ENCODE data around the gene EXO1. TPM values are rescaled to one million over a fixed set of nuclear protein-coding genes. Genes with fewer than 3 reads are reported as not detected.

The EXO1 gene
- total and polyA plus RNA-seq, 2 donors (not counting 1 experiment from before 2014, with no cell fraction given) = 0.73 to 1.2 TPM

DNA sequence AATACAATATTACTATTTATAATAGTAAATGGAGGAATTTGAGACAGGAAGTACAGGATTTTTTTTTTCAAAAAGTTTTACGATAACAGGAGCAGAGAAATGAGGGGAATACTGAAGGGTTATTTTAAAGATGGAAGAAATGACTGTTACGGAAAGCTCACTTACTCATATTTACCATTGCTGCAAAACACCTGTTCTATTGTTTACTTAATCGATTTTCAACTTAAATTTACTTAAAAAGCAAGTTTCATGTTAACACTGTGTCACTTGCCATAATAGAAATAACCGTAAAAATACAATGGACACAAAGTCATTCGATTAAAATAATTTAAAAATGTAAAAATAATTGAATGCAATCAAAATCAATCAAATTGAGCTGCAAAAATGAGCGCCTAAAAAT is 3.4 kb upstream of the EXO1 start:
- Mint-ChIP-seq H3K4me3 (no peak overlapping the region), H3K27me3 (no peaks in the 10 kb centered on the region), H3K27ac (no peak overlapping the region), H3K9me3 (ENCODE audit: insufficient read depth) (no peaks in the 10 kb centered on the region), H3K4me1 (peaks cover 23% of the 10 kb centered on the region)
- peaks cover 12 to 19% of the 10 kb centered on the region in 2 donors for H3K4me1 ChIP-seq (ENCODE audit: control insufficient read depth in 2 of 2, insufficient read depth in 2 of 2, low read length in 2 of 2)
- POLR2A ChIA-PET = no interaction called here
- TF ChIP-seq, protein P1, sequence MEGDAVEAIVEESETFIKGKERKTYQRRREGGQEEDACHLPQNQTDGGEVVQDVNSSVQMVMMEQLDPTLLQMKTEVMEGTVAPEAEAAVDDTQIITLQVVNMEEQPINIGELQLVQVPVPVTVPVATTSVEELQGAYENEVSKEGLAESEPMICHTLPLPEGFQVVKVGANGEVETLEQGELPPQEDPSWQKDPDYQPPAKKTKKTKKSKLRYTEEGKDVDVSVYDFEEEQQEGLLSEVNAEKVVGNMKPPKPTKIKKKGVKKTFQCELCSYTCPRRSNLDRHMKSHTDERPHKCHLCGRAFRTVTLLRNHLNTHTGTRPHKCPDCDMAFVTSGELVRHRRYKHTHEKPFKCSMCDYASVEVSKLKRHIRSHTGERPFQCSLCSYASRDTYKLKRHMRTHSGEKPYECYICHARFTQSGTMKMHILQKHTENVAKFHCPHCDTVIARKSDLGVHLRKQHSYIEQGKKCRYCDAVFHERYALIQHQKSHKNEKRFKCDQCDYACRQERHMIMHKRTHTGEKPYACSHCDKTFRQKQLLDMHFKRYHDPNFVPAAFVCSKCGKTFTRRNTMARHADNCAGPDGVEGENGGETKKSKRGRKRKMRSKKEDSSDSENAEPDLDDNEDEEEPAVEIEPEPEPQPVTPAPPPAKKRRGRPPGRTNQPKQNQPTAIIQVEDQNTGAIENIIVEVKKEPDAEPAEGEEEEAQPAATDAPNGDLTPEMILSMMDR (IDR thresholded peaks at IDR 0.05) = no peak
- no peak for TF ChIP-seq EZH2 (IDR thresholded peaks at IDR 0.05; ENCODE audit: borderline replicate concordance, insufficient read depth, low read depth, low read length, poor library complexity, severe bottlenecking)
- H3K27me3 ChIP-seq (replicated peaks in 1 of 4; ENCODE audit: control extremely low read depth in 1 of 4, control insufficient read depth in 3 of 4, insufficient read depth in 4 of 4, low read length in 3 of 4) = no peaks in the 10 kb centered on the region
- CTCF ChIA-PET = no interaction called here
- ATAC-seq (ENCODE audit: low read depth) = no peak
- no peaks in the 10 kb centered on the region for H3K36me3 ChIP-seq (replicated peaks in 1 of 2; ENCODE audit: control extremely low read depth in 1 of 2, control insufficient read depth in 1 of 2, extremely low read depth in 1 of 2, insufficient read depth in 2 of 2, low read length in 1 of 2)
- no peaks in the 10 kb centered on the region for H4K20me1 ChIP-seq (ENCODE audit: control insufficient read depth, insufficient read depth, low read length, poor library complexity, severe bottlenecking)
- no peak for DNase-seq
- no peak overlapping the region for H3K27ac ChIP-seq (ENCODE audit: low read length in 2 of 2)
- H3K9ac ChIP-seq (ENCODE audit: low read length) = no peak overlapping the region
- no peak overlapping the region for H3K4me2 ChIP-seq (replicated peaks; ENCODE audit: low read depth, low read length, poor library complexity, severe bottlenecking)
- intact Hi-C loops (cut with micrococcal nuclease) = loop anchor here (10.0 kb wide), 1 partner anchor 1410 kb away; the partner anchor contains the start of genes CEP170 and SDCCAG8
- no peak overlapping the region for H3K4me3 ChIP-seq (ENCODE audit: control extremely low read depth in 1 of 5, extremely low read depth in 1 of 5, insufficient read depth in 1 of 5, low read depth in 2 of 5, low read length in 4 of 5)
- 100% methylated on average over 1 of the region's 6 CpGs for WGBS (ENCODE audit: insufficient coverage)
- no peaks in the 10 kb centered on the region for H3K79me2 ChIP-seq (ENCODE audit: control insufficient read depth, insufficient read depth, low read length)
- no peak overlapping the region for H2AFZ ChIP-seq (ENCODE audit: insufficient read depth, low read depth, low read length, poor library complexity, severe bottlenecking)
- no peaks in the 10 kb centered on the region for H3K9me3 ChIP-seq (ENCODE audit: control extremely low read depth in 1 of 3, control insufficient read depth in 2 of 3, insufficient read depth in 1 of 3, low read length in 2 of 3)

DNA sequence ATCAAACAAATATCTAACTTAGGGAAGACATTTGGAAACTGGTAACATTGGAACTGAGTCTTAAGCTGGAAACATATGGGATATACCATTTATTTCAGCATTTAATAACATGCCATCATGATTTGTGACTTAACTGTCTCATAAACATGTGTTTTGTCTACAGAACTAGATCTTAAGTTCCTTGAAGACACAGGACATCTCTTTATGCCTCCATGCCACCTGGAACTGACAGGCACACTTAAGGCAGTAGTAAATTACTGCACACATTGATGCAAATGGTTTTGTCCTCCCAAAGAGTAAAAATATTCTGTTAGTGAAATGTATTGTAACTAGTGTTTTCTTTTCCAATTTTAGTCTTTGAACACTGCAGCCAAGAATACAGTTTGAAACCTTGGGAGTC is 1.6 kb upstream of the EXO1 start:
- POLR2A ChIA-PET = no interaction called here
- intact Hi-C loops (cut with micrococcal nuclease) = loop anchor here (10.0 kb wide), 1 partner anchor 1408 kb away; the partner anchor contains the start of genes CEP170 and SDCCAG8
- Histone ChIP-seq H3K9me3 (ENCODE audit: control extremely low read depth in 1 of 3, control insufficient read depth in 2 of 3, insufficient read depth in 1 of 3, low read length in 2 of 3) (no peaks in the 10 kb centered on the region), H3K4me2 (replicated peaks; ENCODE audit: low read depth, low read length, poor library complexity, severe bottlenecking) (no peak overlapping the region), H3K36me3 (replicated peaks in 1 of 2; ENCODE audit: control extremely low read depth in 1 of 2, control insufficient read depth in 1 of 2, extremely low read depth in 1 of 2, insufficient read depth in 2 of 2, low read length in 1 of 2) (no peaks in the 10 kb centered on the region), H4K20me1 (ENCODE audit: control insufficient read depth, insufficient read depth, low read length, poor library complexity, severe bottlenecking) (no peaks in the 10 kb centered on the region), H2AFZ (ENCODE audit: insufficient read depth, low read depth, low read length, poor library complexity, severe bottlenecking) (no peak overlapping the region), H3K4me1 (ENCODE audit: control insufficient read depth in 2 of 2, insufficient read depth in 2 of 2, low read length in 2 of 2) (peaks cover 9 to 12% of the 10 kb centered on the region in 2 donors), H3K9ac (ENCODE audit: low read length) (no peak overlapping the region), H3K4me3 (ENCODE audit: control extremely low read depth in 1 of 5, extremely low read depth in 1 of 5, insufficient read depth in 1 of 5, low read depth in 2 of 5, low read length in 4 of 5) (no peak overlapping the region), H3K79me2 (ENCODE audit: control insufficient read depth, insufficient read depth, low read length) (no peaks in the 10 kb centered on the region), H3K27ac (ENCODE audit: low read length in 2 of 2) (no peak overlapping the region), H3K27me3 (replicated peaks in 1 of 4; ENCODE audit: control extremely low read depth in 1 of 4, control insufficient read depth in 3 of 4, insufficient read depth in 4 of 4, low read length in 3 of 4) (no peaks in the 10 kb centered on the region)
- no peak for DNase-seq
- Mint-ChIP-seq H3K4me3 (peak overlapping the region; percentile 99), H3K27me3 (no peaks in the 10 kb centered on the region), H3K9me3 (ENCODE audit: insufficient read depth) (no peaks in the 10 kb centered on the region), H3K4me1 (peaks cover 17% of the 10 kb centered on the region), H3K27ac (peak overlapping the region; percentile 68)
- ATAC-seq (ENCODE audit: low read depth) = no peak
- CTCF ChIA-PET = interaction anchor here (2.0 kb wide), 1 partner anchor 152 kb away, joined by 7 read pairs; the partner anchor contains the start of gene MAP1LC3C
- TF ChIP-seq EZH2 (IDR thresholded peaks at IDR 0.05; ENCODE audit: borderline replicate concordance, insufficient read depth, low read depth, low read length, poor library complexity, severe bottlenecking) = no peak
- TF ChIP-seq, protein P1 (IDR thresholded peaks at IDR 0.05) = no peak

Measured in B cell (primary cell).